Rectal smooth muscle tissue (tissue), 1 donor: ENCODE results near the gene SIGLEC6.

Experiments
- H3K27ac ChIP-seq: one replicate; pipeline ENCODE4 v1.7.0; 2013; ENCODE audit warnings: low read depth, low read length, inconsistent platforms
- H3K27me3 ChIP-seq: one replicate; pipeline ENCODE4 v1.7.0; 2013; ENCODE audit warnings: low read length; ENCODE audit not compliant: control insufficient read depth, insufficient read depth
- H3K36me3 ChIP-seq: one replicate; pipeline ENCODE4 v1.7.0; 2013; ENCODE audit warnings: low read length; ENCODE audit not compliant: control insufficient read depth, insufficient read depth
- H3K4me1 ChIP-seq: one replicate; pipeline ENCODE4 v1.7.0; 2013; ENCODE audit warnings: low read length; ENCODE audit not compliant: control insufficient read depth, insufficient read depth
- H3K4me3 ChIP-seq: one replicate; pipeline ENCODE4 v1.7.0; 2013; ENCODE audit warnings: low read length
- H3K9ac ChIP-seq: one replicate; pipeline ENCODE4 v1.7.0; 2013; ENCODE audit warnings: low read length

The SIGLEC6 gene

DNA sequence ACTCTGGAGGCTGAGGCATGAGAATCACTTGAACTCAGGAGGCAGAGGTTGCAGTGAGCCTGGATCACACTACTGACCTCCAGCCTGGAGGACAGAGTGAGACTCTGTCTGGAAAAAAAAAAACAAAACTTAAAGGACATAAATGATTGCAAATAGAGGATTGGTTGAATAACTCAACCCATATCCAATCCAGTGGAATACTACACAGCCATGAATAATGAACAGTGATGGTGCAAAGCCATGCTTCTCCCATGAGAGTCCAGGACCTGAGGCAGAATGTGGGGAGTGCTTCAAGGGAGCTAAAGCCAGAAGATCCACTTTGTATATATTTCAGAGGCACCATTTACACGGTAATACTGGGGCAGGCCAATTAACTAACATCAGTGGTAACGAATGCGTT lies 55.3 kb downstream of the SIGLEC6 start:
- Histone ChIP-seq H3K4me3 (no peak overlapping the region), H3K27me3 (peaks cover 3% of the 10 kb centered on the region), H3K27ac (no peak overlapping the region)

DNA sequence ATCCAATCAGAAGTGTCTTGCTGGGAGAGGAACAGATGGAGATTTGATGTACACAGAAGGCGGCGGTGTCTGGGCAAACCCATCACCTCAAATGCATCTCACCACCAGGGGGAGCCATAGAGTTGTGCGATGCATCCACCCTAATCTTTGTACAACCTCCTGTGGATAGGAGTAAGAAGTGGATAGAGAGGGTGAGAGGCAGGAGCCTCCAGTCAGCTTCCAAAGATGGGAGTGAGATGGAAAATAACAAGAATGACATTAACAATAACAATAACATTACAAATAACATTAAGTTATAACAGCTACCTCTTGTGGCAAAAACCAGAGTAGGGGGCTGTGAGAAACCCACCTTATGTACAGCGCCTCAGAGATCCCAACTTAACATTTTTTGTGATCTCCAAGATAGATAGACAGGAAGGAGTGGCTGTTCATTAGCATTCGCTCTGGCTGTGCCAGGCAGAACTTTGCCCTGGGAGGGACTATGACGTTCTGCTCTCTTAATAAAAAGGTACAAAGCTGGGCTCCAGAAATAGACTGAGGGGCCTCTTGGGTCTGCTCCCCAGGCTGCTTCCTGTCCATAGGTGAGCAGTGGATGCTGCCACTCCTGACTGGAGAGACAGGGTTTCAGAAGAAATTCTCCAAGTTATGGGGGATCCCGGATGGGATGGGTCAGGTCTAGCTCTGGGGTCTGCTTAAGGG lies 58.3 kb downstream of the SIGLEC6 start:
- H3K27me3 ChIP-seq = no peaks in the 10 kb centered on the region
- H3K4me3 ChIP-seq = no peak overlapping the region
- no peaks in the 10 kb centered on the region for H3K4me1 ChIP-seq
- H3K9ac ChIP-seq = no peak overlapping the region
- H3K27ac ChIP-seq = no peak overlapping the region
- no peaks in the 10 kb centered on the region for H3K36me3 ChIP-seq

More for the DNA sequence above, 55.3 kb downstream of the SIGLEC6 start:
- Histone ChIP-seq H3K9ac (no peak overlapping the region), H3K36me3 (no peaks in the 10 kb centered on the region), H3K4me1 (no peaks in the 10 kb centered on the region)

DNA sequence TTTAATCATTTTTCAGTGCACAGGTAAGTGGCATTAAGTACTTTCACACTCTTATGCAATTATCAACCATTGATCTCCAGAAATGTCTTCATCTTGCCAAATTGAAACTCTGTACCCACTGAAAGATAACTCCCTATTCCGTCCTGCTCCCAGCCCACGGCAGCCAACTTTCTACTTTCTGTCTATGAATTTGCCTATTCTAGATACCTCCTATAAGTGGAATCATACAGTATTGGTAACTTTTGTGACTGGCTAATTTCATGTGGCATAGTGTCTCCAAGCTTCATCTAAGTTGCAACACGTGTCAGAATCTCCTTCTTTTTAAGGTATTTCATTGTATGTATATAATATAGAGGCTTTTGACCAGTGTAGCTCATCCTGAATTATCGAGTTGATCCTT lies 58.9 kb downstream of the SIGLEC6 start:
- no peaks in the 10 kb centered on the region for H3K4me1 ChIP-seq
- H3K36me3 ChIP-seq = no peaks in the 10 kb centered on the region
- H3K27ac ChIP-seq = no peak overlapping the region
- H3K27me3 ChIP-seq = no peaks in the 10 kb centered on the region
- H3K9ac ChIP-seq = no peak overlapping the region
- no peak overlapping the region for H3K4me3 ChIP-seq

DNA sequence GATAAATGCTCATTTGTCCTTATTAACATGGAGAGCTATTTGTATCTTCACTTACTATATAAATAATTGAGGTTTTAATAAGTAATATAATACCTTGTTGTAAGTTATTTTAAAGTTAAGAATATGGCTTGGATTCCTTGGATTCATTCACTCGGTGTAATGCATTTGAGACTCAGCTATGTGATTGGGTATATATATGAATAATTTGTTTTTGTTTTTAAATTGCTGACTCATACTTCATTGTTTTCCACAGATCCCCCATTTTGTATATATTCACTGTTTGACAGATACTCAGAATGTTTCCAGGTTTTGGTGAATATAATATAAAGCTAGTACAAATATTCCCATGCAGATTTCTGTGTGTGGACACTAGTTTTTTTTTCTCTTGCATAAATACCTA lies 59.9 kb downstream of the SIGLEC6 start:
- Histone ChIP-seq H3K4me3 (no peak overlapping the region), H3K27ac (no peak overlapping the region), H3K36me3 (no peaks in the 10 kb centered on the region), H3K4me1 (no peaks in the 10 kb centered on the region), H3K27me3 (no peaks in the 10 kb centered on the region), H3K9ac (no peak overlapping the region)

DNA sequence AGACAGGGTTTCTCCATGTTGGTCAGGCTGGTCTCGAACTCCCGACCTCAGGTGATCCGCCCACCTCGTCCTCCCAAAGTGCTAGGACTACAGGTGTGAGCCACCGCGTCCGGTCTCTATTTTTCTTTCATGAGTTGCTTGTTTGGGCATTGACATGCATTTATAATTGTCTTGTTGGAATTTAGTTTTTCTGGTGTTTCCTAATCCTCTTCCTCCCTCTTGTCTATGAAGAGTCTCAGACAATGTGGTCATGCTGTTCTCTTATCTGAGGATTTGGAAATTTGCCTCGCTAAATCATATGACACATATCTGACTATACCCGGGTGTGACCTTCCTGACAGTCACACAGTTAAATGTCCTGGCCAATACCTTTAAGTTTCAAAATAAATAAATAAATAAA lies 60.5 kb downstream of the SIGLEC6 start:
- Histone ChIP-seq H3K4me1 (no peaks in the 10 kb centered on the region), H3K4me3 (no peak overlapping the region), H3K36me3 (no peaks in the 10 kb centered on the region), H3K27me3 (no peaks in the 10 kb centered on the region), H3K9ac (no peak overlapping the region), H3K27ac (no peak overlapping the region)

DNA sequence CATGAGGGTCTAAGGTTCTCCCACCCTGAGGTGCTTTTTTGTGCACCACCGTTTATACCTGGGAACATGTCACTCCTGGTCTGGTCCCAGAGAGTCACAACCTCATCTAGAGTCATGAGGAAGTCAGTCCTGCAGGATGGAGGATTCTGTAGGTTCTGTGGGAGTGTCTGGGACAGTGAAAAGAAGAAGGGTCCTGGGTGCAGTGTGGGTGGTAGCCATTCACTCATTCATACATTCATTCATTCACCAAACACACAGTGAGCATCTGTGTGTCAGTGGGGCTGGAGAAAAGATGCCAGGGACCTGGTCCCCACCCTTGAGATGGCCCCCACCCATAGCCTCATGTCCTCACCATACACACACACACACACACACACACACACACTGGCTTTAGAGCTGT lies 61.8 kb downstream of the SIGLEC6 start:
- Histone ChIP-seq H3K4me1 (no peaks in the 10 kb centered on the region), H3K9ac (no peak overlapping the region), H3K27me3 (no peaks in the 10 kb centered on the region), H3K4me3 (no peak overlapping the region), H3K27ac (no peak overlapping the region), H3K36me3 (no peaks in the 10 kb centered on the region)

DNA sequence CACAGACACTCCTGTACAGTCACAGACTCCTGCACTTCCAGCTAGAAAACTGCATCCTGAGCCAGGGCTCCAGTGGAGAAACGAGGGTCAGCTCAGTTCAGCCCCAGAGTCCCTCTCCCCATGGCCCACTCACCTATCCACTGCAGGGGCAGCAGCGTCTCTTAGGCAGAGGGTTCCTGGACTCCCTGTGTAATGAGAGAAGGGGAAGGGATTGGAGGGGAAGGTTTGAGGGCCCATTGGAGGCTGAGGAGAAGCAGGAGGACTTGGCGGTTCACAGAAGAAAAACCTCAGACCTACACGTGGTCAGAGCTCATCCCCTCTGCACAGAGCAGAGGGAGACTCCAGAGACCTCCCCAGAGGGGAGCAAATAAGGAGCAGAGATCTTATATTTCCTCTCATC lies 62.3 kb downstream of the SIGLEC6 start:
- Histone ChIP-seq H3K27me3 (no peaks in the 10 kb centered on the region), H3K9ac (no peak overlapping the region), H3K36me3 (no peaks in the 10 kb centered on the region), H3K4me3 (no peak overlapping the region), H3K27ac (no peak overlapping the region), H3K4me1 (no peaks in the 10 kb centered on the region)

DNA sequence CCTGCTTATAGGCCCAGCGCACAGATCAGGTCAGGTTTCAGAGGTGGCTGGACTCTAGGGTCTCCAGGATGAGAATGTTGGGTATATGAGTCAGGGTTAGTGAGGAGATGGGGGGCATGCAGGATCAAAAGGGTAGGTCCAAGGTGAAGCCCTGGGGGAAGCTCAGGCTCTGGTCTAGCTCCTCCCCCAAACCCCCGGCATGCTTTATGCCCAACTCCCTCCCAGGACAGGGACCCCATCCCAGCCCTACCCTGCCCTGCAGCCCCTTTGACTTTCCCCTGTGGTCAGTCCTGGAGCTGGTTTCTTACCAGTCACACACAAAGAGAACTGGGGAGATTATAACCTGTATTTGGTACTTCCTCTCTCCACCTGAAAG lies 62.9 kb downstream of the SIGLEC6 start:
- no peaks in the 10 kb centered on the region for H3K36me3 ChIP-seq
- no peak overlapping the region for H3K27ac ChIP-seq
- no peak overlapping the region for H3K4me3 ChIP-seq
- no peak overlapping the region for H3K9ac ChIP-seq
- H3K27me3 ChIP-seq = no peaks in the 10 kb centered on the region
- H3K4me1 ChIP-seq = no peaks in the 10 kb centered on the region

DNA sequence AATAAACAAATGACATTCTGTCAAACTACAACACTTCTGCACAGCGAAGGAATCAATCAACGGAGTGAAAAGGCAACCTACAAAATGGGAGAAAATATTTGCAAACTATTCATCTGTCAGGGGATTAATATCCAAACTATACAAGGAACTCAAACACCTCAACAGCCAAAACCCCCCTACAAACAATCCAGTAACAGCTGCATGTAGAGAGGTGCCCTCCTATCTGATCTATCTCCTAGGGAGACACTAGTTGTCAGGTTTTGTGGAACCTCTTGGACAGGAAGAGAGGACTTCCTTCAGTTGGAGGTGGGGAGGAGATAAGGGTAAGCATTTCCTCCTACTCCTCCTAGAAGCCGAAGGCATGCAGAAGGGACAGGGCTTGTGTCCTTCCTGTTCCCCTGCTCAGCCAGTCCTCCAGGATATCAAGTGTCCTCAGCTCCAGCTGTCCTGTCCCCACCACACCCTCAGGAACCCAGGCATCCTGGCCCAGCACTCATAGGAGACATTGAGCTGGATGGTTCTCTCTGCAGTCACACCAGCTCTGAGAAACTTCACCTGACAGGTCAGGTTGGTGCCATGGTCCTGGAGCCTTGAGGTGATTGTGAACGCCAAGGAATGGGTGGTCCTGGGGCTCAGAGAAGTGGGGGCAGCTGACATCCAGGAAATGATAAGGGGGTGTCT lies 63.5 kb downstream of the SIGLEC6 start:
- Histone ChIP-seq H3K27me3 (no peaks in the 10 kb centered on the region), H3K4me3 (no peak overlapping the region), H3K36me3 (no peaks in the 10 kb centered on the region), H3K9ac (no peak overlapping the region), H3K27ac (no peak overlapping the region), H3K4me1 (no peaks in the 10 kb centered on the region)
